GM12878 (cell line): ENCODE results near the gene RABEP2. TPM values are rescaled to one million over a fixed set of nuclear protein-coding genes. Genes with fewer than 3 reads are reported as not detected.
A peak's percentile ranks its signal among the peaks of the same experiment; 100 is the strongest.

ENCODE experiments used
- ATAC-seq: fragments of 200-7000 bp; cut with Tn5 transposase; 3 replicates; pipeline ENCODE4 v1.9.1; 2020; ENCODE audit warnings: mild to moderate bottlenecking, moderate library complexity
- BruUV-seq: library from RNA; stranded (reverse); fragments of 400-500 nt; replicated peaks from 2 replicates; lab custom pipeline; 2021; lab: Mats Ljungman, UMichigan
- CTCF ChIA-PET: fragments of 300-600 bp; sonication (Branson Sonifier 250); formaldehyde crosslinking; extraction: SDS; loops from one replicate; lab custom pipeline; 2021; ENCODE audit warnings: inconsistent platforms; lab: Yijun Ruan, JAX
- POLR2A ChIA-PET: fragments of 350-600 bp; formaldehyde crosslinking; extraction: SDS; loops from one replicate; lab custom pipeline; 2021; ENCODE audit warnings: inconsistent platforms; lab: Charles Lee
- RAD21 ChIA-PET: fragments of 300-600 bp; sonication (Branson Sonifier 250); formaldehyde crosslinking; loops from one replicate; lab custom pipeline; 2023; ENCODE audit warnings: antibody characterized with exemption; ENCODE audit not compliant: unreplicated experiment; lab: Charles Lee
- SMC1A ChIA-PET: fragments of 300-600 bp; sonication (Branson Sonifier 250); formaldehyde crosslinking; loops from one replicate; lab custom pipeline; 2023; ENCODE audit not compliant: unreplicated experiment, uncharacterized antibody; lab: Charles Lee
- DNase-seq: peaks from one replicate; pipeline ENCODE4 v3.0.0-alpha.2; 2011; ENCODE audit warnings: low read depth, low spot score
- FAIRE-seq: peaks from 3 replicates; lab custom pipeline; 2011; peaks lifted over from hg19 to GRCh38; lab: Jason Lieb, UNC
- H2AFZ ChIP-seq: 2 replicates; pipeline ENCODE4 v1.6.0; 2011; ENCODE audit warnings: low read depth, low read length, control low read depth; ENCODE audit not compliant: control insufficient read depth
- H3K27ac ChIP-seq: 2 replicates; pipeline ENCODE4 v1.5.1; 2011; ENCODE audit warnings: control low read depth; ENCODE audit not compliant: control insufficient read depth, insufficient read depth
- H3K27me3 ChIP-seq, 2 experiments: replicated peaks in 1 of 2; 2 replicates each; pipeline versions ENCODE4 v1.6.0 to v1.6.1; 2011; ENCODE audit warnings: low read length in 1 of 2; ENCODE audit not compliant: control insufficient read depth in 2 of 2, insufficient read depth in 2 of 2
- H3K36me3 ChIP-seq, 2 experiments: 2 replicates each; pipeline ENCODE4 v1.5.1; 2011; ENCODE audit warnings: low read length in 1 of 2; ENCODE audit not compliant: control insufficient read depth in 2 of 2, insufficient read depth in 2 of 2
- H3K4me1 ChIP-seq: 2 replicates; pipeline ENCODE4 v1.6.1; 2011; ENCODE audit warnings: mild to moderate bottlenecking, low read length, moderate library complexity, mixed read lengths; ENCODE audit not compliant: control insufficient read depth, insufficient read depth
- H3K4me2 ChIP-seq: 2 replicates; pipeline ENCODE4 v1.6.0; 2011; ENCODE audit warnings: control low read depth; ENCODE audit not compliant: control insufficient read depth, insufficient read depth
- H3K4me3 ChIP-seq: fragments of 200-600 bp; sonication (generic); 2 replicates; pipeline ENCODE4 v1.5.1; 2016
- H3K79me2 ChIP-seq: 2 replicates; pipeline ENCODE4 v1.6.0; 2011; ENCODE audit warnings: low read length; ENCODE audit not compliant: control insufficient read depth, insufficient read depth
- H3K9ac ChIP-seq: 2 replicates; pipeline ENCODE4 v1.8.0; 2011; ENCODE audit warnings: low read length, control low read depth, mixed read lengths; ENCODE audit not compliant: control insufficient read depth, insufficient read depth
- H3K9me3 ChIP-seq: replicated peaks from 3 replicates; pipeline ENCODE4 v1.5.1; 2011; ENCODE audit warnings: mild to moderate bottlenecking, low read length; ENCODE audit not compliant: control insufficient read depth, insufficient read depth
- H4K20me1 ChIP-seq: 2 replicates; pipeline ENCODE4 v1.6.0; 2011; ENCODE audit not compliant: control insufficient read depth, insufficient read depth
- ATF7 ChIP-seq: fragments of 450-650 bp; IDR thresholded peaks from 2 replicates; pipeline ENCODE4 v1.6.1; 2016; ENCODE audit warnings: low read depth, mild to moderate bottlenecking
- BCL3 ChIP-seq: IDR thresholded peaks from 2 replicates; pipeline ENCODE4 v1.6.1; 2011; ENCODE audit warnings: borderline replicate concordance, low read depth, mild to moderate bottlenecking, moderate library complexity, low read length; ENCODE audit not compliant: insufficient read depth, poor library complexity, severe bottlenecking
- BRCA1 ChIP-seq: IDR thresholded peaks from 2 replicates; pipeline ENCODE4 v1.6.1; 2011; ENCODE audit warnings: low read depth, low read length, improper control_type of control experiment
- CTCF ChIP-seq, 3 experiments: IDR thresholded peaks in 2 of 3; conservative IDR thresholded peaks in 1 of 3; 2 replicates each; pipeline ENCODE4 v1.5.1; 2011; ENCODE audit warnings: low read depth in 3 of 3, low read length in 3 of 3, mild to moderate bottlenecking in 3 of 3, control low read depth in 2 of 3, moderate library complexity in 2 of 3, inconsistent platforms in 1 of 3, mixed read lengths in 1 of 3; ENCODE audit not compliant: control insufficient read depth in 2 of 3, insufficient read depth in 1 of 3; ENCODE audit errors: extremely low read depth in 1 of 3
- EED ChIP-seq: sonication (generic); IDR thresholded peaks from 2 replicates; pipeline ENCODE4 v1.6.1; 2016; ENCODE audit warnings: antibody characterized with exemption, low read depth
- IKZF2 ChIP-seq, 2 experiments: fragments of 450-650 bp; IDR thresholded peaks; 2 replicates each; pipeline ENCODE4 v1.6.1; 2017; ENCODE audit warnings: mild to moderate bottlenecking in 2 of 2, moderate library complexity in 2 of 2
- POLR2AphosphoS5 ChIP-seq: IDR thresholded peaks from 2 replicates; pipeline ENCODE4 v1.6.1; 2011; ENCODE audit warnings: mild to moderate bottlenecking, low read length, inconsistent platforms
- RAD21 ChIP-seq: IDR thresholded peaks from 2 replicates; pipeline ENCODE4 v1.6.1; 2011; ENCODE audit warnings: mild to moderate bottlenecking, low read depth, low read length, moderate library complexity; ENCODE audit not compliant: insufficient read depth
- SMC3 ChIP-seq: IDR thresholded peaks from 2 replicates; pipeline ENCODE4 v1.6.1; 2011; ENCODE audit warnings: low read length, improper control_type of control experiment, borderline replicate concordance
- ZNF24 ChIP-seq: fragments of 450-650 bp; IDR thresholded peaks from 2 replicates; pipeline ENCODE4 v1.6.1; 2017; ENCODE audit warnings: antibody characterized with exemption, mild to moderate bottlenecking
- ZNF274 ChIP-seq: IDR thresholded peaks from one replicate; pipeline ENCODE4 v1.8.0; 2011; ENCODE audit not compliant: insufficient read length, insufficient read depth
- WGBS: methylation state at CpG from one replicate; pipeline ENCODE4 v1.1.6; 2016; ENCODE audit warnings: low lambda C conversion rate; ENCODE audit not compliant: insufficient replicate concordance, insufficient coverage; ENCODE audit errors: missing lambda C conversion rate; 5-methylcytosine and 5-hydroxymethylcytosine counted together
- in situ Hi-C: fragments of 300-500 bp; cut with MboI; formaldehyde crosslinking; loops from 9 replicates; pipeline ENCODE4 v1.14.3; 2018; ENCODE audit warnings: mixed read lengths
- intact Hi-C: fragments of 100-400 bp; cut with micrococcal nuclease; formaldehyde crosslinking; loops from one replicate; pipeline ENCODE4 v1.14.2; 2022; ENCODE audit not compliant: unreplicated experiment
- polyA plus RNA-seq, 11 experiments: library from polyadenylated mRNA; depleted of rRNA in 4 of 11; unstranded in 6 of 11; stranded (reverse) in 5 of 11; fragments of >200 nt; fragmentation: Nextera tagmentation in 4 of 11; fragmentation: Illumina TruSeq in 1 of 11; extraction: Ambion mirVana in 4 of 11; extraction: Trizol in 1 of 11; gene quantifications; 1 replicate in 1 of 11; 2 replicates in 10 of 11; pipeline versions ENCODE4 v1.2.1 to v1.2.3, GENCODE V29; 2011 to 2016; ENCODE audit warnings: inconsistent platforms in 2 of 11, missing spikeins in 2 of 11, low read depth in 1 of 11
- total RNA-seq, 4 experiments: library from RNA; depleted of rRNA in 3 of 4; stranded (reverse); fragments of >200 nt in 3 of 4; fragmentation: Illumina TruSeq in 1 of 4; extraction: Trizol in 1 of 4; gene quantifications; 2 replicates each; pipeline versions ENCODE4 v1.2.1 to v1.2.3, GENCODE V29; 2013 to 2021

RABEP2 gene
- total and polyA plus RNA-seq, 10 of the 15 experiments (the other 5 are each of a cell fraction or from before 2014, with no cell fraction given) = 0.47 to 33.2 (median 18.6) TPM

GRCh38 chr16:28974437-28975157 is 49.6 kb upstream of the RABEP2 start, which contains the start of gene SPNS1 (continued):
- TF ChIP-seq ATF7 = no peak
- TF ChIP-seq ZNF274 = no peak
- peak; percentile 81 for TF ChIP-seq POLR2AphosphoS5
- TF ChIP-seq BRCA1 = no peak
- no peak for TF ChIP-seq SMC3
- peak; percentile 76 for TF ChIP-seq BCL3

GRCh38 chr16:28974007-28974436 is 49.0 kb upstream of the RABEP2 start:
- BruUV-seq = TSS peak; percentile 99

More at GRCh38 chr16:28974007-28974436, 49.0 kb upstream of the RABEP2 start:
- peaks cover 8% of the 10 kb centered on the region for H3K79me2 ChIP-seq
- WGBS = 1% methylated on average over 17 of the region's 17 CpGs
- no peaks in the 10 kb centered on the region; a peak in 1 of 4 replicates for H3K36me3 ChIP-seq
- H3K27me3 ChIP-seq = no peaks in the 10 kb centered on the region
- SMC1A ChIA-PET = interaction anchor here (0.9 to 2.0 kb wide), 10 partner anchors 10 to 152 kb away, joined by 3 to 6 read pairs (median 3); partner anchors contain the start of genes CD19 and NFATC2IP
- H3K27ac ChIP-seq = peak overlapping the region; percentile 56
- in situ Hi-C loops = no loop called here
- ATAC-seq (peak; percentile 46), FAIRE-seq (no peak), DNase-seq (no peak)
- H3K9me3 ChIP-seq = no peaks in the 10 kb centered on the region
- CTCF ChIA-PET = interaction anchor here (0.7 to 2.5 kb wide), 14 partner anchors 9 to 1085 kb away, joined by 3 to 12 read pairs (median 4); no protein-coding TSS in a partner anchor
- H2AFZ ChIP-seq = peak overlapping the region; percentile 87
- intact Hi-C loops = no loop called here
- peak overlapping the region; percentile 96 for H3K4me2 ChIP-seq
- peaks cover 4% of the 10 kb centered on the region for H3K4me1 ChIP-seq
- H4K20me1 ChIP-seq = no peaks in the 10 kb centered on the region
- POLR2A ChIA-PET = interaction anchor here (0.5 to 1.4 kb wide), 8 partner anchors 11 to 116 kb away, joined by 3 to 8 read pairs (median 3); partner anchors contain the start of genes LAT and NFATC2IP
- peak in 1 of 2 experiments; percentile 70; a peak in 3 of 4 replicates for TF ChIP-seq IKZF2 (IDR thresholded peaks at IDR 0.05)
- peak; percentile 48 to 56 (median 50) for TF ChIP-seq CTCF (IDR thresholded peaks at IDR 0.05 in 2 of 3, conservative IDR thresholded peaks at IDR 0.05 in 1 of 3; ENCODE audit: control insufficient read depth in 2 of 3, extremely low read depth in 1 of 3, insufficient read depth in 1 of 3, low read depth in 3 of 3, low read length in 3 of 3)
- peak; percentile 61 for TF ChIP-seq RAD21
- peak; percentile 58 for TF ChIP-seq EED
- no peak for TF ChIP-seq ZNF24
- TF ChIP-seq SMC3 = peak; percentile 37; the same call in 1 of the 2 replicates
- peak overlapping the region; percentile 87 for H3K9ac ChIP-seq
- RAD21 ChIA-PET = interaction anchor here (0.8 to 1.9 kb wide), 5 partner anchors 11 to 101 kb away, joined by 3 to 10 read pairs (median 6); partner anchors contain the start of gene LAT
- peak overlapping the region; percentile 92 for H3K4me3 ChIP-seq
